IMR-90 (cell line): ENCODE measurements around the gene CEBPB. TPM values are rescaled to one million over a fixed set of nuclear protein-coding genes. Genes with fewer than 3 reads are reported as not detected.

Experiments used
- ATAC-seq: fragments of 200-7000 bp; cut with Tn5 transposase; 2 replicates; pipeline ENCODE4 v1.9.1; 2020; ENCODE audit warnings: low read depth, mild to moderate bottlenecking, moderate library complexity
- BruUV-seq: library from RNA; stranded (reverse); fragments of 400-500 nt; replicated peaks from 2 replicates; lab custom pipeline; 2021; lab: Mats Ljungman, UMichigan
- CTCF ChIA-PET: fragments of 300-600 bp; formaldehyde crosslinking; extraction: SDS; loops from one replicate; lab custom pipeline; 2021; ENCODE audit warnings: antibody characterized with exemption; lab: Yijun Ruan, JAX
- POLR2A ChIA-PET: fragments of 300-600 bp; sonication (Branson Sonifier 250); formaldehyde crosslinking; loops from one replicate; lab custom pipeline; 2022; ENCODE audit warnings: antibody characterized with exemption; ENCODE audit not compliant: unreplicated experiment; lab: Charles Lee
- DNase-seq: peaks from one replicate; pipeline ENCODE4 v3.0.0; 2013
- H2AFZ ChIP-seq: replicated peaks from 2 replicates; pipeline ENCODE3; 2013; ENCODE audit warnings: low read length, mild to moderate bottlenecking; ENCODE audit not compliant: poor library complexity
- H2AK5ac ChIP-seq: 2 replicates; pipeline ENCODE4 v1.6.1; 2013; ENCODE audit warnings: low read depth, low read length, inconsistent platforms
- H2AK9ac ChIP-seq: replicated peaks from 2 replicates; pipeline ENCODE3; 2013; ENCODE audit warnings: mild to moderate bottlenecking, low read depth, low read length, moderate library complexity; ENCODE audit not compliant: poor library complexity
- H2BK120ac ChIP-seq: 2 replicates; pipeline ENCODE4 v1.6.1; 2013; ENCODE audit warnings: low read depth, low read length, inconsistent platforms
- H2BK15ac ChIP-seq: 3 replicates; pipeline ENCODE4 v1.6.1; 2013; ENCODE audit warnings: low read depth, low read length, inconsistent platforms
- H2BK20ac ChIP-seq: 2 replicates; pipeline ENCODE4 v1.6.1; 2013; ENCODE audit warnings: low read depth, mild to moderate bottlenecking, inconsistent platforms, low read length, moderate library complexity
- H2BK5ac ChIP-seq: 2 replicates; pipeline ENCODE4 v1.6.1; 2013; ENCODE audit warnings: mild to moderate bottlenecking, low read depth, low read length, inconsistent platforms; ENCODE audit not compliant: poor library complexity, severe bottlenecking
- H3K14ac ChIP-seq: replicated peaks from 2 replicates; pipeline ENCODE4 v1.6.1; 2013; ENCODE audit warnings: low read depth, low read length, inconsistent platforms
- H3K18ac ChIP-seq: 2 replicates; pipeline ENCODE4 v1.6.1; 2013; ENCODE audit warnings: low read depth, low read length, control low read depth
- H3K23ac ChIP-seq: 2 replicates; pipeline ENCODE4 v1.6.1; 2013; ENCODE audit warnings: low read depth, low read length, inconsistent platforms
- H3K27ac ChIP-seq: 2 replicates; pipeline ENCODE4 v1.5.1; 2013; ENCODE audit warnings: mild to moderate bottlenecking, control low read depth, low read length; ENCODE audit not compliant: insufficient read depth
- H3K27me3 ChIP-seq: 2 replicates; pipeline ENCODE4 v1.6.1; 2013; ENCODE audit warnings: low read length; ENCODE audit not compliant: control insufficient read depth, insufficient read depth
- H3K36me3 ChIP-seq: 2 replicates; pipeline ENCODE4 v1.6.1; 2013; ENCODE audit warnings: low read length, mixed read lengths; ENCODE audit not compliant: control insufficient read depth, insufficient read depth
- H3K4ac ChIP-seq: 2 replicates; pipeline ENCODE4 v1.6.1; 2013; ENCODE audit warnings: low read depth, low read length, inconsistent platforms
- H3K4me1 ChIP-seq: 2 replicates; pipeline ENCODE4 v1.6.1; 2013; ENCODE audit warnings: low read length, mixed read lengths; ENCODE audit not compliant: control insufficient read depth, insufficient read depth
- H3K4me2 ChIP-seq: 2 replicates; pipeline ENCODE4 v1.6.1; 2013; ENCODE audit warnings: low read depth, mild to moderate bottlenecking, control low read depth, low read length, moderate library complexity
- H3K4me3 ChIP-seq: 2 replicates; pipeline ENCODE4 v1.5.1; 2013; ENCODE audit warnings: low read depth, mild to moderate bottlenecking, control low read depth, low read length, moderate library complexity; ENCODE audit not compliant: insufficient read depth
- H3K56ac ChIP-seq: 2 replicates; pipeline ENCODE4 v1.6.1; 2013; ENCODE audit warnings: low read length, inconsistent platforms; ENCODE audit not compliant: insufficient read depth; ENCODE audit errors: extremely low read depth
- H3K79me1 ChIP-seq, 2 experiments: 2 replicates each; pipeline ENCODE4 v1.6.1; 2013; ENCODE audit warnings: low read length in 2 of 2, inconsistent platforms in 1 of 2, low read depth in 1 of 2
- H3K9ac ChIP-seq: 2 replicates; pipeline ENCODE4 v1.6.1; 2013; ENCODE audit warnings: low read depth, low read length, control low read depth
- H3K9me1 ChIP-seq: 2 replicates; pipeline ENCODE4 v1.6.1; 2013; ENCODE audit warnings: low read length, inconsistent platforms; ENCODE audit not compliant: insufficient read depth
- H3K9me3 ChIP-seq: 2 replicates; pipeline ENCODE4 v1.6.1; 2013; ENCODE audit warnings: low read length; ENCODE audit not compliant: control insufficient read depth, insufficient read depth
- H4K20me1 ChIP-seq: 2 replicates; pipeline ENCODE4 v1.6.1; 2013; ENCODE audit warnings: low read length, inconsistent platforms; ENCODE audit not compliant: insufficient read depth
- H4K5ac ChIP-seq: 2 replicates; pipeline ENCODE4 v1.6.1; 2013; ENCODE audit warnings: mild to moderate bottlenecking, low read depth, low read length, control low read depth
- H4K8ac ChIP-seq, 2 experiments: 2 replicates each; pipeline ENCODE4 v1.6.1; 2013; ENCODE audit warnings: low read depth in 2 of 2, low read length in 2 of 2, control low read depth in 1 of 2, inconsistent platforms in 1 of 2
- H4K91ac ChIP-seq: 2 replicates; pipeline ENCODE4 v1.6.1; 2013; ENCODE audit warnings: low read depth, low read length, inconsistent platforms; ENCODE audit not compliant: insufficient read depth
- BHLHE40 ChIP-seq: fragments of 150-350 bp; IDR thresholded peaks from 2 replicates; pipeline ENCODE4 v1.6.1; 2016; ENCODE audit warnings: mild to moderate bottlenecking, low read depth, low read length
- CEBPB ChIP-seq: IDR thresholded peaks from 2 replicates; pipeline ENCODE4 v1.6.1; 2012; ENCODE audit warnings: low read depth, low read length, improper control_type of control experiment
- CHD1 ChIP-seq: IDR thresholded peaks from 2 replicates; pipeline ENCODE4 v1.6.1; 2012; ENCODE audit warnings: low read depth, low read length, improper control_type of control experiment
- FOS ChIP-seq: fragments of 150-350 bp; IDR thresholded peaks from 2 replicates; pipeline ENCODE4 v1.6.1; 2016; ENCODE audit warnings: low read depth, low read length
- MAFK ChIP-seq: IDR thresholded peaks from 2 replicates; pipeline ENCODE4 v1.6.1; 2012; ENCODE audit warnings: low read depth, low read length, improper control_type of control experiment
- MAZ ChIP-seq: IDR thresholded peaks from 2 replicates; pipeline ENCODE4 v1.6.1; 2012; ENCODE audit warnings: low read depth, mild to moderate bottlenecking, low read length, improper control_type of control experiment, moderate library complexity, borderline replicate concordance
- NFE2L2 ChIP-seq: fragments of 150-350 bp; IDR thresholded peaks from 2 replicates; pipeline ENCODE4 v1.6.1; 2016; ENCODE audit warnings: low read depth, mild to moderate bottlenecking, low read length
- POLR2A ChIP-seq: IDR thresholded peaks from 2 replicates; pipeline ENCODE4 v1.6.1; 2012; ENCODE audit warnings: mild to moderate bottlenecking, low read depth, low read length
- RAD21 ChIP-seq: IDR thresholded peaks from 2 replicates; pipeline ENCODE4 v1.6.1; 2012; ENCODE audit warnings: low read length, improper control_type of control experiment
- RCOR1 ChIP-seq: IDR thresholded peaks from 2 replicates; pipeline ENCODE4 v1.6.1; 2012; ENCODE audit warnings: mild to moderate bottlenecking, low read length, improper control_type of control experiment; ENCODE audit not compliant: insufficient replicate concordance
- RFX5 ChIP-seq: IDR thresholded peaks from 2 replicates; pipeline ENCODE4 v1.8.0; 2012; ENCODE audit warnings: low read depth, mild to moderate bottlenecking, low read length, moderate library complexity
- SMC3 ChIP-seq: fragments of 150-350 bp; IDR thresholded peaks from 2 replicates; pipeline ENCODE4 v1.6.1; 2016; ENCODE audit warnings: low read depth, mild to moderate bottlenecking, antibody characterized with exemption, low read length, moderate library complexity
- WGBS, 2 experiments: methylation state at CpG; one replicate each; pipeline versions ENCODE4 v1.1.5 to v1.1.7; 2013; ENCODE audit warnings: missing lambda C conversion rate in 2 of 2; ENCODE audit not compliant: insufficient read length in 1 of 2; ENCODE audit errors: extremely low coverage in 2 of 2; 5-methylcytosine and 5-hydroxymethylcytosine counted together
- dilution Hi-C: fragments of 300-500 bp; cut with HindIII; formaldehyde crosslinking; loops from one replicate; pipeline ENCODE4 v1.14.3; 2018; ENCODE audit warnings: low sequenced_read_pairs; ENCODE audit not compliant: unreplicated experiment
- in situ Hi-C: fragments of 300-500 bp; cut with MboI; formaldehyde crosslinking; loops from 3 replicates; pipeline ENCODE4 v1.14.3; 2019; ENCODE audit warnings: low sequenced_read_pairs, inconsistent platforms, mixed read lengths
- intact Hi-C: fragments of 100-400 bp; cut with micrococcal nuclease; formaldehyde crosslinking; loops from 2 replicates; pipeline ENCODE4 v1.10.0; 2022
- polyA plus RNA-seq, 3 experiments: library from polyadenylated mRNA; depleted of rRNA; stranded (reverse); fragments of >200 nt; gene quantifications; 2 replicates each; pipeline ENCODE4 v1.2.3, GENCODE V29; 2012; ENCODE audit warnings: low replicate concordance in 1 of 3
- total RNA-seq: library from RNA; depleted of rRNA; stranded (reverse); fragments of >200 nt; gene quantifications from 2 replicates; pipeline ENCODE4 v1.2.3, GENCODE V29; 2012
- TF ChIP-seq, protein P1 (sequence below): conservative IDR thresholded peaks from 2 replicates; pipeline ENCODE4 v1.5.1; 2012; ENCODE audit warnings: mild to moderate bottlenecking, low read depth, low read length, improper control_type of control experiment
- TF ChIP-seq, protein P2 (sequence below): fragments of 150-350 bp; IDR thresholded peaks from 2 replicates; pipeline ENCODE4 v1.6.1; 2016; ENCODE audit warnings: low read depth, mild to moderate bottlenecking, low read length, moderate library complexity, borderline replicate concordance

The CEBPB gene
- total and polyA plus RNA-seq, 2 of the 4 experiments (the other 2 are of a cell fraction), result 3.4 to 17.4 TPM

DNA sequence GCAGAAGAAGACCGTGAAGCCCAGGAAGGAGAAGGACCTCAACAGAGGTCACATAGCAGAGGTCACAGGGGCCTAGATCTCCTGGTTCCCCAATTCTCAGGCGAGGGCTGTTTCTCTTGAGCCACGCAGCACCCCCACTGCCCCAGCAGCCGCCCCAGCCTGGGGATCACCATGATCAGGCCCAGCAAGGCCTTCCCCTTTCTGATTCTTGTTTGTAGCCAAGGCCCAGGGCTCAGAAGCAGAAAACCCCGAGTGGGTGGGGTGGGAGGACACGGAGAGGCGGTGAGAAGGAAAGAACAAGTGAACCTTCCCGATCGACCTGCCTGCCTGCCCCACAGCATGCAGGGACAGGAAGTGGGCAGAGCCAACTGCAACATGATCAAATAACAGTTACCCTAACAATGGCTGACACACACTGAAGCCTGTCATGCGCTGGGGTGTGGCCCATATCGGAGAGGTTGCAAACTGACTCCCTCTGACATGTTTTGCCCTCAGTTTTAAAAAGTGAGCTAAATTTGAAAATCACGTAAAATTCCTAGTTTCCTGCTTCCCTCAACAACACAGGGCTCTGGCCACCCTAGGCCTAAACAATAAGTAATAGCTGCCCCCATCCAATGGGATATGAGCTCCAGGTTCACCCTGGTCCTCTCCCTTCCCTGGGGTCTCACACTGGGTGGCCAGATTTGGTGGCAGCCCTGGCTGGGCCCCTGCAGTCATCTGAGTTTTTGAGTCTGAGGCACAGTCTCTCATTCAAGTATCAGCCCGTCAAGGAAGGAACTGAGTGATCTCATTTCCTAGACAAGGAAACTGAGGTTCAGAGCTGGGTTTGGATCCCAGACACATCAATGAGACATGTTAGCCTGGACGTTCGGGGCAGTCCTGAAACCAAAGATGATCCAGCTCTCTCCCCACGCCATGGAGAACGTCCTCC, 43.6 kb upstream of the CEBPB start:
- Histone ChIP-seq H2BK120ac (peak overlapping the region; percentile 60), H3K9me3 (no peaks in the 10 kb centered on the region), H3K23ac (peak overlapping the region; percentile 92), H3K36me3 (peaks cover 45% of the 10 kb centered on the region), H2BK20ac (peak overlapping the region; percentile 43), H3K27ac (peak overlapping the region; percentile 38), H3K4me1 (peaks cover 36% of the 10 kb centered on the region), H3K14ac (peak overlapping the region; percentile 75), H2BK5ac (peak overlapping the region; percentile 87), H3K4me2 (peak overlapping the region; percentile 21; the same call in 1 of the 2 replicates), H3K4ac (peak overlapping the region; percentile 81), H2BK15ac (peak overlapping the region; percentile 7; the same call in 1 of the 3 replicates), H4K5ac (peak overlapping the region; percentile 84), H2AK5ac (peak overlapping the region; percentile 88), H4K91ac (peak overlapping the region; percentile 61), H3K18ac (peak overlapping the region; percentile 48; the same call in 1 of the 2 replicates), H3K27me3 (no peaks in the 10 kb centered on the region), H4K20me1 (peaks cover 69% of the 10 kb centered on the region), H3K4me3 (no peak overlapping the region), H2AK9ac (peak overlapping the region; percentile 91), H3K56ac (peak overlapping the region; percentile 1; the same call in 1 of the 2 replicates), H4K8ac (peak overlapping the region; percentile 24 to 85; a peak in 3 of 4 replicates), H3K79me1 (peaks cover 24 to 81% of the 10 kb centered on the region in 2 experiments), H2AFZ (peak overlapping the region; percentile 40), H3K9ac (no peak overlapping the region), H3K9me1 (peaks cover 46% of the 10 kb centered on the region)
- dilution Hi-C loops, result no loop called here
- ATAC-seq (0 out of 2 replicates have a peak, but pooled peaks have one; percentile 9), DNase-seq (peak; percentile 43)
- in situ Hi-C loops, result no loop called here
- ChIA-PET POLR2A (interaction anchor here (0.6 kb wide), 1 partner anchor 170 kb away, joined by 5 read pairs; no protein-coding TSS in a partner anchor), CTCF (no interaction called here)
- intact Hi-C loops, result no loop called here
- WGBS, 2 experiments, result 68% methylated on average over 5 of the region's 17 CpGs; no CpG with 5 or more reads in 1 of the 2 experiments
- no TSS peak for BruUV-seq
- TF ChIP-seq MAZ, result no peak
- no peak for TF ChIP-seq CEBPB
- no peak for TF ChIP-seq NFE2L2
- TF ChIP-seq RAD21, result no peak
- no peak for TF ChIP-seq CHD1
- TF ChIP-seq MAFK, result no peak
- no peak for TF ChIP-seq FOS
- no peak for TF ChIP-seq RFX5
- TF ChIP-seq, protein P1, sequence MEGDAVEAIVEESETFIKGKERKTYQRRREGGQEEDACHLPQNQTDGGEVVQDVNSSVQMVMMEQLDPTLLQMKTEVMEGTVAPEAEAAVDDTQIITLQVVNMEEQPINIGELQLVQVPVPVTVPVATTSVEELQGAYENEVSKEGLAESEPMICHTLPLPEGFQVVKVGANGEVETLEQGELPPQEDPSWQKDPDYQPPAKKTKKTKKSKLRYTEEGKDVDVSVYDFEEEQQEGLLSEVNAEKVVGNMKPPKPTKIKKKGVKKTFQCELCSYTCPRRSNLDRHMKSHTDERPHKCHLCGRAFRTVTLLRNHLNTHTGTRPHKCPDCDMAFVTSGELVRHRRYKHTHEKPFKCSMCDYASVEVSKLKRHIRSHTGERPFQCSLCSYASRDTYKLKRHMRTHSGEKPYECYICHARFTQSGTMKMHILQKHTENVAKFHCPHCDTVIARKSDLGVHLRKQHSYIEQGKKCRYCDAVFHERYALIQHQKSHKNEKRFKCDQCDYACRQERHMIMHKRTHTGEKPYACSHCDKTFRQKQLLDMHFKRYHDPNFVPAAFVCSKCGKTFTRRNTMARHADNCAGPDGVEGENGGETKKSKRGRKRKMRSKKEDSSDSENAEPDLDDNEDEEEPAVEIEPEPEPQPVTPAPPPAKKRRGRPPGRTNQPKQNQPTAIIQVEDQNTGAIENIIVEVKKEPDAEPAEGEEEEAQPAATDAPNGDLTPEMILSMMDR, result no peak
- no peak for TF ChIP-seq BHLHE40
- no peak for TF ChIP-seq POLR2A
- no peak for TF ChIP-seq SMC3
- TF ChIP-seq RCOR1, result no peak
- TF ChIP-seq, protein P2, sequence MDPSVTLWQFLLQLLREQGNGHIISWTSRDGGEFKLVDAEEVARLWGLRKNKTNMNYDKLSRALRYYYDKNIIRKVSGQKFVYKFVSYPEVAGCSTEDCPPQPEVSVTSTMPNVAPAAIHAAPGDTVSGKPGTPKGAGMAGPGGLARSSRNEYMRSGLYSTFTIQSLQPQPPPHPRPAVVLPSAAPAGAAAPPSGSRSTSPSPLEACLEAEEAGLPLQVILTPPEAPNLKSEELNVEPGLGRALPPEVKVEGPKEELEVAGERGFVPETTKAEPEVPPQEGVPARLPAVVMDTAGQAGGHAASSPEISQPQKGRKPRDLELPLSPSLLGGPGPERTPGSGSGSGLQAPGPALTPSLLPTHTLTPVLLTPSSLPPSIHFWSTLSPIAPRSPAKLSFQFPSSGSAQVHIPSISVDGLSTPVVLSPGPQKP, result no peak
